Activated T-cell treated with anti-CD3 and anti-CD28 coated beads for 48 hours (primary cell): Measurements from ENCODE around the gene LIMK2.
"Not testable (repeated sequence)": the region's sequence is repeated elsewhere in the genome, so short reads cannot be mapped to it uniquely, and the experiment has no call there.

Experiments used
- DNase-seq: peaks from one replicate; pipeline ENCODE4 v3.0.0-alpha.2; 2020; ENCODE audit warnings: low read depth

LIMK2 gene

DNA sequence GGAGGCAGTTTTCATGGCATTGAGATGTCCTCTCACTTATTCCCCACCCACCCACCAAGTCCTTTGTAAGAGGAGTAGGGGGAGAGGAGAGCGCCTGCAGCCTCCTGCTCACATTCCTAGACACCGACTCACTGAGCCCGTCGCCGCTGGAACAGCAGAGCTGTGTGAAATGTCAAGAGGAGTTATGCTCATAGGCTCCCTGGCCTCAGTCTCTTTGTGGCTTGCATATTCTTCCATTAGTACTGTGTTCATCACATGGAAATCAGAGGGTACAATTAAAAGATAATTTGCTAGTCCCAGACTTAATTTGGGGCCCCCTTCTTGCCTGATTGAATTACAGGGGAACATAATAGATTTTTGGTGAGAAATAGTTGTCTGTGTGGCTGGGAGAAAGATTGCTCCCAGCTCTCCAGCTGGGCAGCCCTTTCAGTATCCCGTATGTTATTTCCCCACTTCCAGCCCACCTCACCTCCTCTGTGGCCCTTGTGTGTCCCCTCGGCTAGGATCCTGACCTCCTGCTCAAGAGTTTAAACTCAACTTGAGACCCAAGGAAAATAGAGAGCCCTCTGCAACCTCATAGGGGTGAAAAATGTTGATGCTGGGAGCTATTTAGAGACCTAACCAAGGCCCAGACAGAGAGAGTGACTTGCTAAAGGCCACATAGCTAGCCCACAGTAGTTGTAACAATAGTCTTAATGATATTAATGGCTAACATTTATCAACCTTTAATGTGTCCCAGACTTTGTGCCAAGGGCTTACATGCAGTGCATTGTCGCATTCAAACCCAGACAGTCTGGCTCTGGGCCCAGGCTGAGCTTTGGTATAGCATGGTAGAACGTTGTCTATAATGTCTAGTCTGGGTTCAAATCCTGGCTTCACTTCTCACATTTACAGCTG lies 32.2 kb downstream of the LIMK2 start:
- no peak for DNase-seq

DNA sequence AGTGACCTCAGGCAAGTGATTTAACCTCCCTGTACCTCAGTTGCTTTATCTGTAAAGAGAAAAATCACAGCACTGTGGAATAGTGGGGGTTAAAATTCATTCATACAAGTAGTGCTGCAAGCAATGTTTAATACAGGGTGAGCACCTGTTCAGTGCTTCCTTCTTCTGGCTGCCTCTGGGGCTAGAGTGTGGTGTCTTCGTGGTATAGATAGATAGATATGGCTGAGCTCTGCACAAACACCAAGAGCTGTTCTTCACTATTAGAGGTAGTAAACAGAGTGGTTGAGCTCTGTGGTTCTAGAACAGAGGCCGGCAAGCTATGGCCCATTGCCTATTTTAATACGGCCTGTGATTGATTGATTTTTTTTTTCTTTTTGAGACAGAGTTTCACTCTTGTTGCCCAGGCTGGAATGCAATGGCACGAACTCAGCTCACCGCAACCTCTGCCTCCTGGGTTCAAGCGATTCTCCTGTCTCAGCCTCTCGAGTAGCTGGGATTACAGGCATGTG lies 32.9 kb downstream of the LIMK2 start:
- DNase-seq = no peak

DNA sequence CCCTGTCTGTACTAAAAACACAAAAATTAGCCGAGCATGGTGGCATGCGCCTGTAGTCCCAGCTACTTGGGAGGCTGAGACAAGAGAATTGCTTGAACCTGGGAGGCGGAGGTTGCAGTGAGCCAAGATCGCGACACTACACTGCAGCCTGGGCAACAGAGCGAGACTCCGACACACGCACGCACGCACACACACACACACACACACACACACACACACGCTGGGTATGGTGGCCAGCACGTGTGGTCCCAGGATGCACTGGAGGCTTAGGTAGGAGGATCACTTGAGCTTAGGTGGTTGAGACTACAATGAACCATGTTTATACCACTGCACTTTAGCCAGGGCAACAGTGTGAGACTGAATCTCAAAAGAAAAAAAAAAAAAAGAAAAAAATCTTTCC lies 33.9 kb downstream of the LIMK2 start:
- DNase-seq = not testable (repeated sequence)

DNA sequence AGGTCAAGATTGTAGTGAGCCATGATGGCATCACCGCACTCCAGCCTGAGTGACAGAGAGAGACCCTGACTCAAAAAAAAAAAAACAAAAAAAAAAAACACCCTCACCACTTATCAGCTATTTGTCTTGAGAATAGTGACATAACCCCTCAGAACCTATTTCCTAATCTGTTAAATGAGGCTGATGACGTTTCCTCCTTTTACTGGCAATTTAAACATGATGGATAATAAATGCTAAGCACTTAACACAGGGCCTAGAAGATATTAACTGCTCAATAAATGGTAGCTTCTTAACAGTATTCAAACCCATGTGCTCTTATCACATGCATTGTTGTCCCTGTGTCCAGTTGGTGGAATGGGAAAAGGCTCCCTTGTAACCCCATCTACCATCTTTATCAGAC lies 34.6 kb downstream of the LIMK2 start:
- no peak for DNase-seq

DNA sequence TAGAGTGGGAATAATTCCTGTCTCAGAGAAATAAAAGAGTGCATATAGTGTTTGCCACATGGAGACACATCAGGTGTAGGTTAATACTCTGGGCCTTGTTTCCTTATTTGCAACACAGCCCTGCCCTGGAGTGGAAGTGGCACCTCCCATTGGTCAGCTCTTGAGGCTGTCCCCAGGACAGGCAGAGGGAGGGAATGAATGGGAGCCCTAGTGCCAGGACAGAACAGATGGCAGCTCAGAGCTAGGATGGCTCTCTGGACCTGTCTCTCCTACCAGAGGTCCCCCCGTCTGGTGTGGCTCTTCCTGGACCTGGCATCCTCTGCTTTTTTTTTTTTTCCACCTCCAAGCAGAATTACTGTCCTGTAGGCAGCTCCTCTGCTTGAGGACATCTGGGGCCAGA lies 35.6 kb downstream of the LIMK2 start:
- DNase-seq = no peak

DNA sequence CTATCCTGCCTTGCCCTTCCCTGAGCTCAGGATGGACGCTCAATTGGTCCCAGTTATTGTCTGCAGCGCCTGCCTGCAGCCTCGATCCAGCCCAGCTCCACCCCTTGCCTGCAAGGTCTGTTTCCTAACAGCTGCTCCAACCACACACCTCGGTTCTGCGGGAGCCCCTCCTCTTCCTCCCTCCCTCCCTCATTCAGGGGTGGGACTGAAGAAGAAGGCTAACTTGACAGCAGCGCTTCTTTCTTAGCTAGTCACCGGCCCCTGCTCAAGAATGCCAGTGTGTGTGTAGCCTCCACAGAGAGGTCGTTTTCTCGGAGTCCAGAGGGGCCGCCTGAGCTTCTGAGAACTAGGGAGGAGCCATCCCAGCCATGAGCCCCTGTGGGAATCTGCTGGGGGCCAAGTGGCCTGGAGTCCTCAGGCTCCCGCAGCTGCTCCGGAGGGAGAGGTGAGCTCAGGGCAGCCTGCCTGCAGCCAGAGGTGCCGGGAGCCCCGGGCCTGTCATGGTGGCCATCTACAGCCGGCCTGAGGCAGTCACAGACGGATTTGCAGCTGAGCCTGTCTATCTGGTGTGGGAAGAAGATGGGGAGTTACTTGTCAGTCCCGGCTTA lies 36.1 kb downstream of the LIMK2 start:
- DNase-seq = peak; percentile 42

DNA sequence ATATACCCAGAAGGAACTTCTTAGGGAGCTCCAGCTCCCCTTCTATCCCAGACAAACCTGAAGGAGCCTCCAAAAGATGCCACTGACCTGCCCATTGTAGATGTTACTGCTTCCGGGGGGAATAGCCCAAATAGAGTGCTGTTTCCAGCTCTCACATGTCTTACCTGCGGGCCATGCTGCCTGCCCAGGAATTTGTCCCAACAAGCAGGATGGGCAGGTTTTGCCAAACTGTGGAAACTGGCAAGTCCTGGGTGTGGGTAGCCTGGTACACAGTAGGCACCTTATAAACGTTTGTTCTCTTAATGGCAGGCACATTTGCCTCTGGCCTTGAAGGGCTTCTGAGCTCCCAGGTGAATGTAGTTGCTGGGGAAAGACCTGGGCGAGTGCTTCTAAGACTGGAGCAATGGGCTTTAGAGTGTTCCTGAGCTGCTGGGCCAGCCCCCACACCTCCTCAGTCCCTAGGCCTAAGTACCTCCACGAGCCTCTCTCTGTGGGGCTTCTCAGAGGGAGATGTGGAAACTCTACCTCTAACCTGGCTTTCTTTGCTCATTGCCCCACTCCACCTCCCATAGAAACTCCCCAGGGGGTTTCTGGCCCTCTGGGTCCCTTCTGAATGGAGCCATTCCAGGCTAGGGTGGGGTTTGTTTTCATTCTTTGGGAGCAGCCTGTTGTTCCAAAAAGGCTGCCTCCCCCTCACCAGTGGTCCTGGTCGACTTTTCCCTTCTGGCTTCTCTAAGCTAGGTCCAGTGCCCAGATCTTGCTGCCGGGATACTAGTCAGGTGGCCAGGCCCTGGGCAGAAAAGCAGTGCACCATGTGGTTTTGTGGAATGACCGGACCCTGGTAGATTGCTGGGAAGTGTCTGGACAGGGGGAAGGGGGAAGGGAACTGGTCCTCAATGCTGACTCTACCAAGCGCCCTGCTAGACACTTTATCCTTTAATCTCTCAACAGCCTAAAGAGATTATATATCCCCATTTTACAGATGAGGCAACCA lies 37.2 kb downstream of the LIMK2 start:
- no peak for DNase-seq

DNA sequence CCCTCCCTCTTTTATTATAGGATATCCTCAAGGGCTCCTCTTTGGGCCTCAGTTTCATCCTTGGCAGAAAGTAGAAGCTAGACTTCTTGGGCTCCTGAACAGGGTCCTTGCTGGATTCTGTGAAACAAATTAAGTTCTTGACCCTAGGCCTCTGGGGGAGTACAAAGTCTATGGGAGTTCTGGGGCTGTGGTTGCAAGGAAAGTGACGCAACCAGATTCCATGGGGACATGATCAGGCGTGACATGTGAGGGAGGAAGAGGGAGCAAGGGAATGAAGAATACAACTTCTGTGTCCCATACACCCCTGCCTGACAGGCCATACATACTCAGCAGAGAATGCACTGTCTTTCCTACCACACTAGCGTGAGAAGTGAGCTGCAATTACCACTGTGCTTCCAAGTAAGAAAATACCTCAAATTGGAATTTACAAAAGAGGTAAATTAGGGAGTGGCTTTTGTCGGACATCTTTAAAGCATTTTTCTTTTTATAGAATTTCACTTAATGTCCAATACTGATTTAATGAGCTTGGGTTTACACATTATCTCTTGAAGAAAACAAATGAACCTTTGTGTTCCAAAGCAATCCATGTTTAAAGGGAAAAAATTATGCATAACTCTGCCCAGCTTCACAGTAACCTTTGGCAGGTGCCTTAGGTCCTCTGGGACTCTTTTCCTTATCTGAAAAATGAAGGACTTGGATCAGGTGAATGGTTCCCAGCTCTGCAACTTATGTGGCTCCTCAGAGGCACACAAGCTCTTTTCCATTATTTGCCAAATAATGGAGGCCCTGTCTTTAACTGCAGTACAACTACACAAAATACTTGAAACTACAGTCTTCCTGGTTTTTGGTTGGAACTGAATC lies 38.9 kb downstream of the LIMK2 start:
- DNase-seq = no peak

DNA sequence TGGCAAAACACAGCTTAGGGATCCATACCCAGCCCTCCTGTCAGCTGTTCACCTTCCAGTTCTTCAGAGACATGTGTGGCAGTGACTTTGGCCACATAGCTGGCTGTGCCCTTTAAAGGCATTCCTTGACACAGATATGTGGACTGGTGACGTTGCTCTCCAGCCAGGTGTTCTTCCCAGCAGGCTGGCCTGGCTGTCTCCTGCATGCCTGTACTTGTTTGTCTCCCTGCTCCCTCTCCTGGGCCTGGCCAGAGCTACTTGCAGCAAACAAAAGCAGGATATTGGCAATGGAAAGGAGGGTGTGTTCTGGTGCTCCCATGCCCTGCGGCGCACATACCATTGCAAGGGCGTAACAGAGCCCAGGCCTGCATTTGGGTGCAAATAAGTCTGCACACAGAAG lies 41.9 kb downstream of the LIMK2 start:
- DNase-seq = no peak

DNA sequence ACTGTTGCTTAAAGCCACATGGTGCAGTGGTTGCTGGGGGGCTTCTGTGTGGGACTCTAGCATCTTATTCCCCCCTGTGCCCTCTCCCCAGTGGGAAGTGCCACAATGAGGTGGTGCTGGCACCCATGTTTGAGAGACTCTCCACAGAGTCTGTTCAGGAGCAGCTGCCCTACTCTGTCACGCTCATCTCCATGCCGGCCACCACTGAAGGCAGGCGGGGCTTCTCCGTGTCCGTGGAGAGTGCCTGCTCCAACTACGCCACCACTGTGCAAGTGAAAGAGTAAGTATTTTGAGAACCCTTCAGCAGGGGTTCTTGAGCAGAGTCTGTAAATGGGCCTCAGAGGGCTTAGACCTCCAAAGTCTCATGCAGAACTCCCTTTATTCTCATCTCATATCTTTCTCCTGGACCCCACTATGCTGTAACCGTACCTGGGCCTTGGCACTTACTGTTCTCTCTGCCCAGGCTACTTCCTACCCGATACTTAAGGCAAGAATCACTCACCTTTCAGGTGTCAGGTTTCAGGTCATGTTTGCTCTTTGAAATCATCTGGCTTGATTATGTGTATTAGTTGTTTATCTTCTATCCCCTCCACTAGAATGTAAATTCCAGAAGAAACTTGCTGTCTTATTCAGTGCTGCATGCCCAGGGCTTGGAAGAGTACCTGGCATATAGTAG lies 47.8 kb downstream of the LIMK2 start:
- no peak for DNase-seq

DNA sequence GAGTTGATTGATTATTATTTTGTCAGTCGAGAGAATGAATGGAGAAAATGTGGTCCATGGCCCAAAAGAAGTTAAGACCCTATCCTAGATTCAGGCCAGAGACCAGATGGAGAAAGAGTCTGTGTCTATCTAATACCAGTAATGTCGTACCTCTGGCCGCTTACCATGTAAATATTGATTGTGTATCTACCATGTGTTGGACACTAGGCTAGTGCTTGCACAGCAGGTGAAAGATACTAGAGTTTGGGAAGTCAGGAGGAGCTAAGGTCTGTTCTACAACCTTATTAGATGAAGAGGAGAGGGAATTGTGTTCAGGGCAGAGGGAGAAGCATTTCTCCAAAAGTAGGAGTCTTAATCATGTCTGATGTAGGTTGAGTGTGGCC lies 48.4 kb downstream of the LIMK2 start:
- DNase-seq = no peak

DNA sequence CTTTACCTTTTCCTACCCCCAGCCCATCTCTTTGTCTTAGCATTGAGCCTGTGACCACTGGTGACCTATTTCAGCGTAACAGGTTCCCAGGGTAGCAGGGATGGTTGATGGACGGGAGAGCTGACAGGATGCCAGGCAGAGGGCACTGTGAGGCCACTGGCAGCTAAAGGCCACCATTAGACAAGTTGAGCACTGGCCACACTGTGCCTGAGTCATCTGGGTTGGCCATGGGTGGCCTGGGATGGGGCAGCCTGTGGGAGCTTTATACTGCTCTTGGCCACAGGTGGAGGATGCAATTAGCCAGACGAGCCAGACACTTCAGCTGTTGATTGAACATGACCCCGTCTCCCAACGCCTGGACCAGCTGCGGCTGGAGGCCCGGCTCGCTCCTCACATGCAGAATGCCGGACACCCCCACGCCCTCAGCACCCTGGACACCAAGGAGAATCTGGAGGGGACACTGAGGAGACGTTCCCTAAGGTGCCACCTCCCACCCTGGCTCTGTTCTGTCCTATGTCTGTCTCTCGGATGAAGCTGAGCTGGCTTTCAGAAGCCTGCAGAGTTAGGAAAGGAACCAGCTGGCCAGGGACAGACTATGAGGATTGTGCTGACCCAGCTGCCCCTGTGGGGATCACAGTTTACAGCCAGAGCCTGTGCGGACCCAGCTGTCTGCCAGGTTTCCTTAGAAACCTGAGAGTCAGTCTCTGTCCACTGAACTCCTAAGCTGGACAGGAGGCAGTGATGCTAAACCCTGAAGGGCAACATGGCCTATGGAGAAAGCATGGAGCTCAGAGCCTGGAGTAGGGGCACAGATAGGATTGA lies 50.4 kb downstream of the LIMK2 start:
- DNase-seq = no peak

DNA sequence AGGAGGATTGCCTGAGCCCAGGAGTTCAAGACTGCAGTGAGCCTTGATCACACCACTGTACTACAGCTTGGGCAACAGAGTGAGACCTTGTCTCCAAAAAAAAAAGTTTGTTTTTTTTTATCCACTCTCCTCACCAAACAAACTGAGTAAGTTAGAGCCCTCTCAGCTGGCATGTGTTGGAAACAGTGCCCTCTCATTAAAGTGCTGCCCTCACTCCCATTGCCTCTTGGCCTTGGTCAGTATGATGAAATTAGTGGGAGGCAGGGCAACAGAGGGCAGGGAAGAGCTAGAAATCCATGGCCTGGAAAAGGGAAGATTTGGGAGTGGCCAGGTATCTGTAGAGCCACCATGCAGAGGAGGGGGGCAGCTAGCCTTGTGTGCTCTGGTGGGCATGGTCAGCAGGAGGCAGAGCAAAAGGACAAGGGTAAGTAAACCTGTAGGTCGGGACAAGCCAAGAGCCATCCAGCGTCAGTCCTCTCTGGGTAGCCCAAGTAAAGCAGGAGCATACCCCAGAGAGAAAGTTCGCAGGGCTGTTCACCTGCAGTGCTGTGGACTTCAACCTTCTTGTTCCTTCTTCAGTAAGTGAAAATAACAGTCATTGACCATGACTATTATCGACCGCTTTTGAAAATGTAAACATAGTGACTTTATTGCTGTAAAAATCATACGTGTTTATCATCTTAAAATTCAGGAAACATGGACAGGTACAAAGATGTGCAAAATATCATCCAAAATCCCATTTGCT lies 52.0 kb downstream of the LIMK2 start:
- DNase-seq = no peak

DNA sequence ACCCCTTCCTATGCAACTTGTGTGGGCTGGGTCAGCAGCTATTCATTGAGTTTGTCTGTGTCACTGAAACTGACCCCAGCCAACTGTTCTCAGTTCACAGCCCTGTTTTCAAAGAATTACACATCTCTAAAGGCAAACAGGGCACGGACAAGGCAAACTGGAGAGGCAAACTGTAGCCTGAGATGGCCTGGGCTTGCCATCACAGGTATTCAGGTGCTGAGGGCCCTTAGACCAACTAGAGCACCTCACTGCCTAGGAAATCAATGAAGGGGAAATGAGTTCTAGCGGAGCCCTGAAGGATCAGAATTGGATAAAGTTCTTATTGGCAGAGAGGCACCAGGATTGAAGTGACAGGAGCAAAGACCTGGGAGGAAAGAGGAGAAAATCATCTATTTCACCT lies 56.2 kb downstream of the LIMK2 start:
- DNase-seq = no peak

DNA sequence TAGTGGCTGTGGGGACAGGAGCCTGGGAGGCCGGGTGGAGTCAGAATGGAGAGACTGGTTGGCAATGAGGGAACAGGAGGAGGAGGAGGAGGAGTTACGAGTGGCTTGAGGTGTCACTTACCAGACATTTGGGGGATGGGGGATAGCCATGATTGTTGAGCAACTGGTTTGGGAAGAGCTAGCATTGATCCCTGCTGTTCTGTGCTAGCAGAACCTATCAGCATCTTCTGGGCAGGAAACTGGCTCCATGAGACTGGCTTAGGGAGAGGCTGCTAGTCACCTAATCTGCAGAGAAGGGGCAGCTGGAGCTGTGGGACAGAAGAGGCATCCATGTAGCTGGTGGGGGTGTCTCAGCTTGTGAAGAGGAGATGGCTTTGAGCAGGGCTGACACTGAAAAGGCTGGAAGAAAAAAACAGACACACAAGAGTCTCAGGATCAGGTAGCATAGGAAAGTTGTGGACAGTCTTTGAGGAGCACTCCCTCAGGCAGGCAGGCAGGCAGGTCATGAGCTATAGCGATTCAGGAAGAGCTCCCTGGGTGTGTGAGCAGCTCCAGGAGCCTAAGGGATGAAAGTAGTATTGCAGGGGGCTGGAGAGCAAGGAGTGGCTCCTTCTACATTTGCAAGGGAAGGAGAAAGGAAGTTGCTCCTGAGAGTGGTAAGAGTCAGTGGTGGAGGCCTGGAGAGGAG lies 57.9 kb downstream of the LIMK2 start:
- no peak for DNase-seq

DNA sequence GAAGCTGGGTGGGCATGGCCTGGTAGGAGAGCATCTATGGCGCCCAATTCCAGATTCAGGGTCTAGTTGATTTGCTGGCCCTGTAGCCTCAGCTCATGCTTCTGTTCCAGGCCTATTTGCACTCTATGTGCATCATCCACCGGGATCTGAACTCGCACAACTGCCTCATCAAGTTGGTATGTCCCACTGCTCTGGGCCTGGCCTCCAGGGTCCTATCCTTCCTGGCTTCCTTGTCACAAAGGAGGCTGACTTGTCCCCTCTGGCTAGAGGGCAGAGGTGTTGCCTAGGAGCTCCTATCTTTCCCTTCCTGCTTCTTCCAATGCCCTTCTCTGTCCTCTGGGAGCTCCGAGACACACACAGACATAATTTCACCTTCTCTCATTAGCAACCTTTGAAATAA lies 58.9 kb downstream of the LIMK2 start:
- DNase-seq = no peak

DNA sequence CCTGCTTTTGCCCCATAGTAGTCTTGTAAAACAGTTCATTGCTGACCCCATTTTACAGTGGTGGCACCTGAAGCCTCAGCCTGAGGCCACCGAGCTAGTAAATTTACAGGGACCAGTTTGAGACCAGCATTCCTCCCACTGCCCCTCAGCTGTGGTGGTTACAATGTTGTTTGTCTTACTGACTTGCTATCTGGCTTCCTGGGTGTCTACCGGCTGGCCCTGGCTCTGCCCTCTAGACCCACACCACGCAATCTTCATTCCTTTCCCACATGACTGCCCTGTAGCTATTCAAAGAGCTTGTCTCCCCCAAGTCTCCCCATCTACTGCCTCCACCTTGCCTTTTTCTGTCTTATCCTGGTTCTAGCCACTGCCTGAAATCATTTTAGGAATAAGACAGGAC lies 59.4 kb downstream of the LIMK2 start:
- DNase-seq = no peak
